ENCODE results near the gene PRKCH. TPM values are rescaled to one million over a fixed set of nuclear protein-coding genes. Genes with fewer than 3 reads are reported as not detected.
"Not testable (repeated sequence)": the region's sequence is repeated elsewhere in the genome, so short reads cannot be mapped to it uniquely, and the experiment has no call there.

PRKCH gene
- total and polyA plus RNA-seq, 2 of the 13 experiments (the other 11 are each of a cell fraction or from before 2014, with no cell fraction given): 0.48 to 1.3 TPM

DNA sequence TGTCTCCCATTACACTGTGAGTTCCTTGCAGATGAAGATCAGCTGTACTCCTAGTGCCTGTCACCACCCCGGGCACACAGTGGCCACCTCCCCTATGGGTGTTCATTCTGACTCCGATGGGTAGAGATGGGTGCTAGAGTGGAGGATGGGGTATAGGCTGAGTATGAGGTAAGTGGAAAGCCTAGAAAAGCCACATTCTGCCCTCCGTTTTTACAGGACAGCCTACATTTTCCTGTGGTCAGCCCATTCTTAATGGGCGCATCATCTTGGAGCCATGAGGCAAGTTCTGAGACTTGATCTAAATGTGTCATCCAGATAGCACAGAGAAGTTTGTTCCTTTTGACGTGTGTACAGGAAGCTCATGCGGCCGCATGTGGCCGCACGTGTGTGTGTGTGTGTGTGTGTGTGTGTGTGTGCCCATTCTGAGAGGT lies 207.2 kb downstream of the PRKCH start:
- DNase-seq (ENCODE audit: low spot score): no peak
- Histone ChIP-seq H3K27me3 (ENCODE audit: control insufficient read depth in 1 of 2, insufficient read depth in 2 of 2, low read length in 2 of 2) (no peaks in the 10 kb centered on the region), H3K79me2 (ENCODE audit: insufficient read depth, low read length) (no peaks in the 10 kb centered on the region), H3K27ac (ENCODE audit: extremely low read length, insufficient read depth, low read length) (no peak overlapping the region), H4K20me1 (ENCODE audit: insufficient read depth, low read length) (no peaks in the 10 kb centered on the region), H3K4me1 (ENCODE audit: insufficient read depth, low read length) (peaks cover 70% of the 10 kb centered on the region), H3K36me3 (replicated peaks in 1 of 2; ENCODE audit: control insufficient read depth in 1 of 2, insufficient read depth in 2 of 2, low read length in 2 of 2) (no peaks in the 10 kb centered on the region), H3K9me3 (ENCODE audit: low read length) (no peaks in the 10 kb centered on the region), H3K4me2 (ENCODE audit: low read depth, low read length) (no peak overlapping the region), H2AFZ (ENCODE audit: low read length) (no peak overlapping the region), H3K4me3 (replicated peaks in 1 of 3; ENCODE audit: insufficient read depth in 1 of 3, low read depth in 2 of 3, low read length in 3 of 3) (no peak overlapping the region), H3K9ac (ENCODE audit: insufficient read depth, low read depth, low read length) (no peak overlapping the region)
- POLR2A ChIA-PET: interaction anchor here (6.4 kb wide), 1 partner anchor 9 kb away, joined by 60 read pairs; no protein-coding TSS in a partner anchor
- intact Hi-C loops (cut with micrococcal nuclease; ENCODE audit: unreplicated experiment): no loop called here
- 65% methylated on average over 6 of the region's 9 CpGs for WGBS (ENCODE audit: low lambda C conversion rate)
- no peak for FAIRE-seq
- ATAC-seq: no peak
- BruUV-seq (replicated peaks): no TSS peak
- in situ Hi-C loops (cut with HindIII; ENCODE audit: extremely low pct_ligation_motif_present, low pct_unique_long_range_greater_than_20kb): no loop called here
- CTCF ChIA-PET (ENCODE audit: low intra/inter-chr PET ratio, low total read pairs): no interaction called here
- TF ChIP-seq ZNF207 (IDR thresholded peaks at IDR 0.05; ENCODE audit: borderline replicate concordance) (no peak), MED8 (CRISPR knock-in tag; IDR thresholded peaks at IDR 0.05; ENCODE audit: insufficient replicate concordance) (no peak), ZNF354B (CRISPR knock-in tag; IDR thresholded peaks at IDR 0.05) (0 out of 2 replicates have a peak, but pooled peaks have one; percentile 30)

- POLR2A ChIA-PET: interaction anchor here (6.4 kb wide), 1 partner anchor 8 kb away, joined by 60 read pairs; no protein-coding TSS in a partner anchor
- WGBS (ENCODE audit: low lambda C conversion rate): 96% methylated on average over 4 of the region's 5 CpGs
Measured at GRCh38 chr14:61529360-61529759, 208.0 kb downstream of the PRKCH start.

More at GRCh38 chr14:61529360-61529759, 208.0 kb downstream of the PRKCH start:
- H4K20me1 ChIP-seq (ENCODE audit: insufficient read depth, low read length); BruUV-seq (replicated peaks); H2AFZ ChIP-seq (ENCODE audit: low read length); H3K27ac ChIP-seq (ENCODE audit: extremely low read length, insufficient read depth, low read length); intact Hi-C loops (cut with micrococcal nuclease; ENCODE audit: unreplicated experiment); CTCF ChIA-PET (ENCODE audit: low intra/inter-chr PET ratio, low total read pairs); H3K4me3 ChIP-seq (replicated peaks in 1 of 3; ENCODE audit: insufficient read depth in 1 of 3, low read depth in 2 of 3, low read length in 3 of 3); in situ Hi-C loops (cut with HindIII; ENCODE audit: extremely low pct_ligation_motif_present, low pct_unique_long_range_greater_than_20kb); ATAC-seq; DNase-seq (ENCODE audit: low spot score); FAIRE-seq; H3K36me3 ChIP-seq (replicated peaks in 1 of 2; ENCODE audit: control insufficient read depth in 1 of 2, insufficient read depth in 2 of 2, low read length in 2 of 2); H3K27me3 ChIP-seq (ENCODE audit: control insufficient read depth in 1 of 2, insufficient read depth in 2 of 2, low read length in 2 of 2); H3K79me2 ChIP-seq (ENCODE audit: insufficient read depth, low read length); H3K9me3 ChIP-seq (ENCODE audit: low read length); H3K4me2 ChIP-seq (ENCODE audit: low read depth, low read length); H3K9ac ChIP-seq (ENCODE audit: insufficient read depth, low read depth, low read length): not testable (repeated sequence)
- peaks cover 67% of the 10 kb centered on the region for H3K4me1 ChIP-seq (ENCODE audit: insufficient read depth, low read length)
